GM18519 (cell line): Measurements from ENCODE around the gene RNF126.
"Not testable (repeated sequence)": the region's sequence is repeated elsewhere in the genome, so short reads cannot be mapped to it uniquely, and the experiment has no call there.

Source experiments
- ATAC-seq: cut with Tn5 transposase; IDR thresholded peaks from one replicate; pipeline ENCODE4 v1.9.1; 2021; ENCODE audit warnings: mild to moderate bottlenecking, moderate library complexity; ENCODE audit not compliant: unreplicated experiment, low FRiP score

RNF126 gene

GRCh38 chr19:686589-687297 lies 23.7 kb upstream of the RNF126 start:
- no peak for ATAC-seq

- ATAC-seq: no peak
Observed at GRCh38 chr19:685454-685931, 22.5 kb upstream of the RNF126 start.

- ATAC-seq: no peak
Observed at GRCh38 chr19:682678-683320, 19.8 kb upstream of the RNF126 start.

- no peak for ATAC-seq
Observed at GRCh38 chr19:681029-682019, 18.3 kb upstream of the RNF126 start.

- peak; percentile 55 for ATAC-seq
Observed at GRCh38 chr19:680287-681028, 17.4 kb upstream of the RNF126 start.

- peak; percentile 1 for ATAC-seq
Observed at GRCh38 chr19:679418-680286, 16.6 kb upstream of the RNF126 start.

- ATAC-seq: no peak
Observed at GRCh38 chr19:678791-679388, 15.9 kb upstream of the RNF126 start.

GRCh38 chr19:677601-678436 lies 14.8 kb upstream of the RNF126 start:
- no peak for ATAC-seq

GRCh38 chr19:677201-677600 lies 14.2 kb upstream of the RNF126 start:
- ATAC-seq: no peak

- ATAC-seq: no peak
Observed at GRCh38 chr19:676339-677105, 13.5 kb upstream of the RNF126 start, which contains the start of gene FSTL3. FSTL3 (plus strand) TSS chr19:676392; CDS start chr19:676424, 32 bp downstream.

- ATAC-seq: no peak
Observed at GRCh38 chr19:676007-676338, 13.0 kb upstream of the RNF126 start.

- no peak for ATAC-seq
Observed at GRCh38 chr19:674282-675151, 11.5 kb upstream of the RNF126 start.

GRCh38 chr19:670609-671075 lies 7.6 kb upstream of the RNF126 start:
- ATAC-seq: no peak

- ATAC-seq: not testable (repeated sequence)
Observed at GRCh38 chr19:668675-669434, 5.8 kb upstream of the RNF126 start.

- ATAC-seq: not testable (repeated sequence)
Observed at GRCh38 chr19:666985-667573, 4.1 kb upstream of the RNF126 start.
